KG1 (cell line): ENCODE measurements around the gene WFS1.

ENCODE experiments used
- DNase-seq: peaks from one replicate; lab custom pipeline; 2025; lab: John Stamatoyannopoulos, UW

The WFS1 gene

DNA sequence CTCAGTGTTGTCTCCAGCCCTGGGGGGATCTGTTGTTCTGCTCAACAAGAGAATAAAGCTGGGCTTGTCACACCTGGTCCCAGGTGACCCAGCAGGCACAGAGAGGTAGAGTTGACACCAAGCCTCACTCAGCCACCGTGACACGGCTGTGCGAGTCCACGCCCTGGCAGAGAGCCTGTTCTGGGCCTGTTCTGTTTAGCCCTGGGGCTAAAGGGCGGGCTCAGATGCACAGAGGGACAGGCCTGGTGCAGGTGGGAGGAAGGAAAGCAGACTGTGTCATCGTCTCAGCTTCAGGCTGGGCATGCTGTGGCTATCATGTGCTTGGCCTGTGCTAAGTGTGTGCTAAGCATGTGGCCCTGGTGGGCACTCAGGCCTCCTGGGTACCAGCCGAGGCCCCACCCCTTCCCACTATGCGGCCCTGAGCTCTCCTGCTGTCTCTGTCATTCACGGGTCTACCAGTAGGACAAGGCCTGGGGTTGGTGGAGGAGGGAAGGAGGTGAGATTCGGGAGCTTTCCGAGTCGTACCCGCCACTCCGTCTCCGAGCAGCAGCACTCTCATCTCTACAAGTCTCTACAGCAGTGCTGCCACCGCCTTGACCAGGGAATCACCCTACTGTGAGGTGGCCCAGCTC is 10.8 kb downstream of the WFS1 start:
- DNase-seq, result no peak

DNA sequence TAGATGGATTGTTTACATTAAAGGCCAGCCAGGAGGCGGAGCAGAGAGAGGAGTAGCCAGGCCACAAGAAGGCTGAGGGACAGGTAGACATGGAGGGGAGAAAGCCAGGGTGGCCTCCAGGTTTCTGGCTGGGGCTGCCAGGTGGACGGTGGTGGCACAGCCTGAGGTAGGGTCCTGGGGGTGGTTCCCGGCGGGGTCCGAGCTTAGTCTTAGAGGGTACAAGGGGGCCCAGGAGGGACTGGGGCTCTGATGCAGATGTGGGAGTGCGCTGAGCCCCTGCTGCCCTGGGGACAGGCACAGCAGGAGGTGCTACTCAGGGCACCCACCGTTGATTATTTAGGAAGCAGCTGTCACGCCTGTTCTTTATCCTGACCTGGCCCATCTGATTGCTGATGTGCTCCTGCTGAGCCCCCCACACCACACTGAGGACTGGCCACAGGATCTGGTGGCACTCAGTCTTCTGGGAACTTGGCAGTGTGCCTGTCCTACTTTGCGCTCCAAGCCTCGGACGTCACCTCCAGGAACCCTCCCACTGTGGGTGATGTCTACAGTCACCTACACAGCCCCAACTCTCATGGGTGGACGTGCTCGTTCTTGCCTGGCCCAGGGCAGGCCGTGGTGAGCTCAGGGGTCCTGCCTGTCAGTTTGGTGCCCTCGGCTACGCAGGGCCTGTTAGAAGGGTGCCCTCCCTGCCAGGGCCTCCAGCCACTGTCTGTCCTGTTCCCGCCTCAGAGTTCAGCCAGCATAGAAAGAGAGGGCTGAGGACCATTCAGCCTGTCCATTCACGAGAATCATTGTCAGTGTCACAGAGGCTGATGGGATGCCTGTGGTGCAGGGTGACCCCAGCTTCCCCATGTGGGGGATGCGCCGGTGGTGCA is 12.0 kb downstream of the WFS1 start:
- DNase-seq, result no peak

DNA sequence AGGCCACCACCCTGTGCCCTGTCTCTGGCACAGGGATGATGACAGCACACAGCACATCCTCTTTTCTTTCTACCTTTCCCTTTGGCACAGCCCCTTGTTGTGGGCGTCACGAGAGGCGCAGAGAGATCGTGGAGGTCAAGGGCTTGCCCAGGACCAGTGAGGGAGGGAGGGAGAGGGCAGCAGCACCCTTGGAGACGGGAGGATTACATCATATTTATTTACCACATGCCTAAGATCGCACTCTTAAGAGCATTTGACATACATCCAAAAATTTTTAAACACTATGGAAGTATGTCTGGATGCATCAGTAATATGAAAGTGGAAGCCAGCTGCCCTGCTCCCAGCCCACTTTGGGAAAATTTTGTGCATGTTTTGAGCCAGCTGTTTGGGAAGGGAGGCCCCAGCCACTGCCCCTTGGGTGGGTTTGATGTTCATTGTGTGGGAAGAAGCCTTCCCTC is 12.7 kb downstream of the WFS1 start:
- DNase-seq, result no peak

DNA sequence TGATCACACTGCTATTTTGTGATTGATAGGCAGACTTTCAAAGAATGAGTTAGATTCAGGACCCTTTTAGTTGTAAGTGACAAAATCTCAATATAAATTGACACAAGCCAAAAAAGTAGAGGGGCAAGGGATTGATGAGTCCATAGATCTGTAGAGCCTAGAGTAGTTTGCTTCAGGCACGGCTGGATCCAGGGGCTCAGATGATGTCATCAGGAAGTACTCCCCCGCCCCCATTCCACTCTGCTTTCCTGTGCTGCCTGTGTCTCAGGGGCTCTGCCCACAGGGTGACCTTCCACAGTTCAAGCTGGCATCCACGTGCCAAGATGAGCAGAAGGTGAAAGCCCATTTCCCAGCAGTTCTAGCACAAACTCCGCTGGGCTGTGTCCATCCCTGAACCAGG is 13.6 kb downstream of the WFS1 start:
- no peak for DNase-seq

DNA sequence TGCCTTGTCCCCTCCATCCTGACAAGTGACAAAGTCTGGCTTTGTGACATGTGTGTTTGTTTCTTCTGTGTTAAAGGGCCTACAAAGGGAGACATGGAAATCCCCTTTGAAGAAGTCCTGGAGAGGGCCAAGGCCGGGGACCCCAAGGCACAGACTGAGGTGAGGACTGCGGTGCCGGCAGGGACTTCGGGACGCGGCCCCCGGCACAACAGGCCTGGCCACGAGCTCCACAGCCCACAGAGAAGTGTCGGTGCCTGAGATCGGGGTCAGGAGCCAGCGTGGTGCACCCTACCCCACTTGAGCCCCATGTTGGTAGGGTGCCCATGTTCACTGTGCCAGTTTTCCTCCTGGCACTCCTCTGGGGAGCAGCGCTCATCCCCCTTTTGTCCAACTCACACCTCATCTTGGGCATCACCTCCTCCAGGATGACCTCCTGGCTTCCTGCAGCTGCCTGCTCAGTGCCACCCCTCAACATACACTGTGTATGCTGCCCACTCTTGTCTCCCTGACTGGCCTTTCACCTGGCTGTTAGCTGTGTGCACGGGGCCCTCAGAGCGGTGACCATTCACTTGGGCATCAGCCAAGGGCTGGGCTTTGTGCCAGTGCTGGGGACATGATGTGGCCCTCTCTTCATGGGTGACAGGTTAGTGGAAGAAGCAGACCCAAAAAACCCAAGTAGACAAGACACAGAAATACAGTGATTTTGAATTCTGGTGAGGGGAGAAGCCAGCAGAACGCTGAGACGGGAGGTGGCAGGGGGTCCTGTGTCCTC is 17.6 kb downstream of the WFS1 start:
- DNase-seq, result no peak

DNA sequence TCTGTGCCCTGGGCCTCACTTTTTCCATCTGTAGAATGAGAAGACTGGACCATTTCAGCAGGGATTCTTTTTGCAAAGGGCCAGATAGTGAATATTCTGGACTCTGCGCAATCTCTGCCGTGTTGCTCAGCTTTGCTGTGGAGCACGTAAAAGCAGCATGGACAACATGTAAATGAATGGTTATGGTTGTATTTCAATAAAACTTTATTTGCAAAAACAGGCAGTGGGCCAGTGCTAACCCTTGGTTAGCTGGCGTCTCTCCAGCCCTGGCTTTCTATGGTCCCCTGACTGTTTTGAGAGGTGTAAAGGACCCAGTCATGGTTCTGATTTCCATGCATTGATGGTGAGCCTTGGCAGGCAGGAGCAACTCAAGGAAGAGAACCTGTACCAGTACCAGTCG is 18.7 kb downstream of the WFS1 start:
- no peak for DNase-seq

- no peak for DNase-seq
Measured at GRCh38 chr4:6288871-6289270, 19.2 kb downstream of the WFS1 start.

DNA sequence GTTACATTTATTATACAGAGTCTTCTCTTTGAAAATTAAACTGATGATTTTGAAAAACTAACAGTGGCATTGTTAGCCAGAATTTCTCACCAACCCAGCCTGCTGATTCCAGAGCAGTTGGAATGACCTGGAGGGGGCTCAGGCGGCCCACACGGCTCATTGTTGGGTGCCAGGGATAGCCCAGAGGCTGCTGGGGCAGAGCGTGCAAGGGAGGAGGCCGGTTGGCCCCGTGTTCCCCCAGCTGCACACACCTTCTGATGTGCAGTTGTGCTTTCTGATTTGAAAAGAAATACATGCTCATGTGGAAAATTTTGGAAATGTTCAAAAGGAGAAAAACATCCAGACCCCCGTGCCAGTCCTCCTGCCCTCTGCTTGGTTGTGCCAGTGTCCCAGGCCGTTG is 20.6 kb downstream of the WFS1 start:
- DNase-seq, result no peak

DNA sequence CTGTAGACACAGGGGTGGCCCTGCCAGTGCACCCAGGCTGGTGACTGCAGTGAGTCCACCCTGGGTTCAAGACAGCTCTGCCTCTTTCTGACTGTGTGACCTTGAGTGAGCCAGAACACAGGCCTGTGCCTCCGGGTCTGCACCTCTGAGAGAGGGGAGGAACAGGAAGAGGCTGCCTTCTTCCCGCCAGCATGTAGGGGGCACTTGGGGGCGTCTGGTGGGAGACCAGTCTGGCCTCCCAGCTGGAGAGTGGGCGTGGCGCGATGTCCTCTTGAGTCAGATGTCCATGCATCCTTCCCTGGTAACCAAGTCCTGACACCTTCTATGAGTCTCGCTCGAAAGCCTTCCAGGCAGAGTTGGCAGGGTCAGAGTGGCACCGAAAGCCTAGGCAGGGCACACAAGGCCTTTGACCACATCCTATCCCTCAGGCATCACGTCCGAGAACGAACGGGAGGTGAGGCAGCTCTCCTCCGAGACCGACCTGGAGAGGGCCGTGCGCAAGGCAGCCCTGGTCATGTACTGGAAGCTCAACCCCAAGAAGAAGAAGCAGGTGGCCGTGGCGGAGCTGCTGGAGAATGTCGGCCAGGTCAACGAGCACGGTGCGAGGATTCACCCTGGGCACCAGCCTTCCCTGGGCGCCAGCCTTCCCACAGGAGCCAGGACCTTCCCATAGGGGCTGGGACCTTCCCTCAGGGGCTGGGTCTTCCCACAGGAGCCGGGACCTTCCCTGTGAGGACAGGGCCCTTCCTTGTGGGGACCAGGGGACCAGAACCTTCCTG is 21.3 kb downstream of the WFS1 start:
- DNase-seq, result no peak

- DNase-seq, result no peak
Measured at GRCh38 chr4:6291784-6292297, 22.2 kb downstream of the WFS1 start.

GRCh38 chr4:6292376-6293096 is 22.9 kb downstream of the WFS1 start:
- DNase-seq, result no peak

GRCh38 chr4:6293097-6293445 is 23.4 kb downstream of the WFS1 start:
- no peak for DNase-seq

DNA sequence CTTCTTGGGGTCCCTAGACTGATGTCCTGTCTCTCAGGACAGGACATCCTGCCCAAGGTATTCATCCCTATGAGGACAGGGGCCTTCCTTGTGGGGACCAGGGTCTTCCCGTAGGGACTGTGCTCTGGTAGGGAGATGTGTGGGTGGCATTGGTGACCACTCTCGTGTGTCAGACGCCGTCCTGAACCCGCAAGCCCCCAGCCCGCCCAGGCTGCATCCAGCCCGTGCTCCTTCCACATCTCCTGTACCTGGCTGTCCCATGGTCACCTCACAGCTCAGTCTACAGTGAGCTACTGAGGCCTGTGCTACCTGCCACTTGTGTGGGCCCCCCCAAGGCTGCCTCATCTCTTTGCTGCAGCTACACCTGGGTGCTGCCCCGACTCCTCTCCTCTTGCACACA is 24.0 kb downstream of the WFS1 start:
- DNase-seq, result no peak

DNA sequence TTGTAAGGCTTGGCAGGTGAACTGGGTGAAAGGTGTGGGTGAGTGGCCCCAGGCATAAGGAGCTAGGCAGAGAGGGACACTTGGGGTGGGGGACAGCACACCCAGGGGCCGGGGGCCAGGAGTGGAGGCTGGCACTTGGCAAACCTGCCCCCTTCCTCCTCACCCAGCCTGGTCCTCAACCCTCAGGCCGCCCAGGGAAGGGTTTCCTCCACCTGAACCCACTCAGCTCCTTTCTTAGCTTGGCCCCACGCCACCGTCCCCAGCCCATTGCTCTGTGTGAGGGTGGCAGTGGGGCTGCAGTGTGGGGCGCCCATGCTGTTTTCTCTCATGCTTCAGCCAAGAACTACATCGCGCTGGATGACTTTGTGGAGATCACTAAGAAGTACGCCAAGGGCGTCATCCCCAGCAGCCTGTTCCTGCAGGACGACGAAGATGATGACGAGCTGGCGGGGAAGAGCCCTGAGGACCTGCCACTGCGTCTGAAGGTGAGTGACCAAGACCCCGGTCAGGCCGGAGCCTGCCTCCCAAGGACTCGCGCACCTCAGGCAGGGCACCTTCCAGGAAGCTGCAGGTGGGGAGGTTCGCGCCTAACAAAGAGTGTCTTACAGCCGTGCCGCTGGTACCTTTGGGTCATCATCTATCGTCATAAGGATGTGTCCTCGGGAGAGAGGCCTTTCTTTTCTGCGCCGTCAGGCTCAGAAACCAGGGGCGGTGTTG is 25.2 kb downstream of the WFS1 start:
- no peak for DNase-seq

DNA sequence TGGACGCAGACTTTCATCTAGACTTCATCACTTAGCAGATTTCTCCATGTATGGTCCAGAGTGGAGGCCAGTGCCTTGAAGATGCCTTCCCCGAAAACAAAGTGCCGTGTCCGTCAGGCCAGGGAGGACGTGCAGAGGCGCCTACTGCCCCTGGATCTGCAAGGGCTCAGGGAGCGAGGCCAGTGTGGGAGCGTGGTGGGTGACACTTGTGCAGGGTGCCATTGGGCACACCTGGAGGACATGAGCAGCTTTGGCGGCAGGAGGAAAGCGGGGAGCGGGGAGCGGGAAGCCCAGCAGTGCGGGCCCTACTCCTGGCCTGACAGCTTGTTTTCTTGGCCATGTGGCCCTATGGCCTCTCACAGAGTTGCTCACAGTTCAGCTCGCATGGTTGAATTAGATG is 25.8 kb downstream of the WFS1 start:
- DNase-seq, result no peak

GRCh38 chr4:6296026-6296425 is 26.4 kb downstream of the WFS1 start:
- no peak for DNase-seq

DNA sequence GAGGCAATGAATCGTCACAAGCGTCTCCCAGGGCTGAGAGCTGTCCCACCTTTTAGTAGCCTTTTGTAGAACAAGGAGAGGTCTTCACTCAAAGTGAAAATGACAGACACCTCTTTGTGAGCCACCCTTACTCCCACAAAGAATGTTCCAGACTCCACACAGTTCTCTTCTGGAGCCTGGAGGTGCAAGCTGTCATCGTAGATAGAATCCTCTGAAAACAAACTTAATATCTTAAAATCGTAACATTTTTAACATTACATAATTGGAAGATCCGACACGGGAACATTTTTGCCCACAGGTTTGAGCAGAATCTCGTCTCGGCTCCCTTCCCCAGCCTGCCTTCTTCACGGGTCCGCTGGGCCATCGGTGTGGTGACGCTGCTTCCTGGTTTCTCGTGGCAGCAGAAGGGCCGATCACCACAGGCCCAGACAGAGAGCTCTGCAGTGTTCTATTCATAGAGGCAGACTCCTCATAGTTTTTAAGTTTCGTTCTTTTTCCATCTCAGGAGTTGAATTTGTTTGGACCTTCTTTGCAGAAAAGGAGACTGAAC is 27.7 kb downstream of the WFS1 start:
- no peak for DNase-seq

- DNase-seq, result no peak
Measured at GRCh38 chr4:6298035-6298434, 28.4 kb downstream of the WFS1 start.

- no peak for DNase-seq
Measured at GRCh38 chr4:6298852-6299251, 29.2 kb downstream of the WFS1 start.

GRCh38 chr4:6299875-6300274 is 30.2 kb downstream of the WFS1 start:
- no peak for DNase-seq
